SK-N-MC (cell line): ENCODE measurements around the gene ZBTB18.

Experiments
- EZH2 ChIP-seq: fragments of 200-600 bp; sonication (generic); IDR thresholded peaks from one replicate; pipeline ENCODE4 v1.6.1; 2017; ENCODE audit warnings: antibody characterized with exemption
- FOXP2 ChIP-seq: optimal IDR thresholded peaks from 2 replicates; pipeline ENCODE3; 2011; ENCODE audit warnings: mild to moderate bottlenecking, moderate library complexity; ENCODE audit not compliant: insufficient read depth; ENCODE audit errors: extremely low read length, control extremely low read depth
- POLR2AphosphoS5 ChIP-seq: IDR thresholded peaks from 2 replicates; pipeline ENCODE4 v1.6.1; 2012; ENCODE audit warnings: mild to moderate bottlenecking, low read depth, low read length, borderline replicate concordance

- TF ChIP-seq POLR2AphosphoS5 (no peak), EZH2 (peak; percentile 86), FOXP2 (no peak)
These were observed 41.3 kb downstream of the ZBTB18 start for GRCh38 chr1:244092293-244092963.
